IMR-90 (cell line): ENCODE results near the gene COL5A2. TPM values are rescaled to one million over a fixed set of nuclear protein-coding genes. Genes with fewer than 3 reads are reported as not detected.

Experiments
- ATAC-seq: fragments of 200-7000 bp; cut with Tn5 transposase; 2 replicates; pipeline ENCODE4 v1.9.1; 2020; ENCODE audit warnings: low read depth, mild to moderate bottlenecking, moderate library complexity
- BruUV-seq: library from RNA; stranded (reverse); fragments of 400-500 nt; replicated peaks from 2 replicates; lab custom pipeline; 2021; lab: Mats Ljungman, UMichigan
- CTCF ChIA-PET: fragments of 300-600 bp; formaldehyde crosslinking; extraction: SDS; loops from one replicate; lab custom pipeline; 2021; ENCODE audit warnings: antibody characterized with exemption; lab: Yijun Ruan, JAX
- POLR2A ChIA-PET: fragments of 300-600 bp; sonication (Branson Sonifier 250); formaldehyde crosslinking; loops from one replicate; lab custom pipeline; 2022; ENCODE audit warnings: antibody characterized with exemption; ENCODE audit not compliant: unreplicated experiment; lab: Charles Lee
- DNase-seq: peaks from one replicate; pipeline ENCODE4 v3.0.0; 2013
- H2AFZ ChIP-seq: replicated peaks from 2 replicates; pipeline ENCODE3; 2013; ENCODE audit warnings: low read length, mild to moderate bottlenecking; ENCODE audit not compliant: poor library complexity
- H2AK5ac ChIP-seq: 2 replicates; pipeline ENCODE4 v1.6.1; 2013; ENCODE audit warnings: low read depth, low read length, inconsistent platforms
- H2AK9ac ChIP-seq: replicated peaks from 2 replicates; pipeline ENCODE3; 2013; ENCODE audit warnings: mild to moderate bottlenecking, low read depth, low read length, moderate library complexity; ENCODE audit not compliant: poor library complexity
- H2BK120ac ChIP-seq: 2 replicates; pipeline ENCODE4 v1.6.1; 2013; ENCODE audit warnings: low read depth, low read length, inconsistent platforms
- H2BK15ac ChIP-seq: 3 replicates; pipeline ENCODE4 v1.6.1; 2013; ENCODE audit warnings: low read depth, low read length, inconsistent platforms
- H2BK20ac ChIP-seq: 2 replicates; pipeline ENCODE4 v1.6.1; 2013; ENCODE audit warnings: low read depth, mild to moderate bottlenecking, inconsistent platforms, low read length, moderate library complexity
- H2BK5ac ChIP-seq: 2 replicates; pipeline ENCODE4 v1.6.1; 2013; ENCODE audit warnings: mild to moderate bottlenecking, low read depth, low read length, inconsistent platforms; ENCODE audit not compliant: poor library complexity, severe bottlenecking
- H3K14ac ChIP-seq: replicated peaks from 2 replicates; pipeline ENCODE4 v1.6.1; 2013; ENCODE audit warnings: low read depth, low read length, inconsistent platforms
- H3K18ac ChIP-seq: 2 replicates; pipeline ENCODE4 v1.6.1; 2013; ENCODE audit warnings: low read depth, low read length, control low read depth
- H3K23ac ChIP-seq: 2 replicates; pipeline ENCODE4 v1.6.1; 2013; ENCODE audit warnings: low read depth, low read length, inconsistent platforms
- H3K27ac ChIP-seq: 2 replicates; pipeline ENCODE4 v1.5.1; 2013; ENCODE audit warnings: mild to moderate bottlenecking, control low read depth, low read length; ENCODE audit not compliant: insufficient read depth
- H3K27me3 ChIP-seq: 2 replicates; pipeline ENCODE4 v1.6.1; 2013; ENCODE audit warnings: low read length; ENCODE audit not compliant: control insufficient read depth, insufficient read depth
- H3K36me3 ChIP-seq: 2 replicates; pipeline ENCODE4 v1.6.1; 2013; ENCODE audit warnings: low read length, mixed read lengths; ENCODE audit not compliant: control insufficient read depth, insufficient read depth
- H3K4ac ChIP-seq: 2 replicates; pipeline ENCODE4 v1.6.1; 2013; ENCODE audit warnings: low read depth, low read length, inconsistent platforms
- H3K4me1 ChIP-seq: 2 replicates; pipeline ENCODE4 v1.6.1; 2013; ENCODE audit warnings: low read length, mixed read lengths; ENCODE audit not compliant: control insufficient read depth, insufficient read depth
- H3K4me2 ChIP-seq: 2 replicates; pipeline ENCODE4 v1.6.1; 2013; ENCODE audit warnings: low read depth, mild to moderate bottlenecking, control low read depth, low read length, moderate library complexity
- H3K4me3 ChIP-seq: 2 replicates; pipeline ENCODE4 v1.5.1; 2013; ENCODE audit warnings: low read depth, mild to moderate bottlenecking, control low read depth, low read length, moderate library complexity; ENCODE audit not compliant: insufficient read depth
- H3K56ac ChIP-seq: 2 replicates; pipeline ENCODE4 v1.6.1; 2013; ENCODE audit warnings: low read length, inconsistent platforms; ENCODE audit not compliant: insufficient read depth; ENCODE audit errors: extremely low read depth
- H3K79me1 ChIP-seq, 2 experiments: 2 replicates each; pipeline ENCODE4 v1.6.1; 2013; ENCODE audit warnings: low read length in 2 of 2, inconsistent platforms in 1 of 2, low read depth in 1 of 2
- H3K9ac ChIP-seq: 2 replicates; pipeline ENCODE4 v1.6.1; 2013; ENCODE audit warnings: low read depth, low read length, control low read depth
- H3K9me1 ChIP-seq: 2 replicates; pipeline ENCODE4 v1.6.1; 2013; ENCODE audit warnings: low read length, inconsistent platforms; ENCODE audit not compliant: insufficient read depth
- H3K9me3 ChIP-seq: 2 replicates; pipeline ENCODE4 v1.6.1; 2013; ENCODE audit warnings: low read length; ENCODE audit not compliant: control insufficient read depth, insufficient read depth
- H4K20me1 ChIP-seq: 2 replicates; pipeline ENCODE4 v1.6.1; 2013; ENCODE audit warnings: low read length, inconsistent platforms; ENCODE audit not compliant: insufficient read depth
- H4K5ac ChIP-seq: 2 replicates; pipeline ENCODE4 v1.6.1; 2013; ENCODE audit warnings: mild to moderate bottlenecking, low read depth, low read length, control low read depth
- H4K8ac ChIP-seq, 2 experiments: 2 replicates each; pipeline ENCODE4 v1.6.1; 2013; ENCODE audit warnings: low read depth in 2 of 2, low read length in 2 of 2, control low read depth in 1 of 2, inconsistent platforms in 1 of 2
- H4K91ac ChIP-seq: 2 replicates; pipeline ENCODE4 v1.6.1; 2013; ENCODE audit warnings: low read depth, low read length, inconsistent platforms; ENCODE audit not compliant: insufficient read depth
- BHLHE40 ChIP-seq: fragments of 150-350 bp; IDR thresholded peaks from 2 replicates; pipeline ENCODE4 v1.6.1; 2016; ENCODE audit warnings: mild to moderate bottlenecking, low read depth, low read length
- CHD1 ChIP-seq: IDR thresholded peaks from 2 replicates; pipeline ENCODE4 v1.6.1; 2012; ENCODE audit warnings: low read depth, low read length, improper control_type of control experiment
- FOS ChIP-seq: fragments of 150-350 bp; IDR thresholded peaks from 2 replicates; pipeline ENCODE4 v1.6.1; 2016; ENCODE audit warnings: low read depth, low read length
- MAFK ChIP-seq: IDR thresholded peaks from 2 replicates; pipeline ENCODE4 v1.6.1; 2012; ENCODE audit warnings: low read depth, low read length, improper control_type of control experiment
- MAZ ChIP-seq: IDR thresholded peaks from 2 replicates; pipeline ENCODE4 v1.6.1; 2012; ENCODE audit warnings: low read depth, mild to moderate bottlenecking, low read length, improper control_type of control experiment, moderate library complexity, borderline replicate concordance
- MXI1 ChIP-seq: IDR thresholded peaks from 2 replicates; pipeline ENCODE4 v1.6.1; 2012; ENCODE audit warnings: low read depth, mild to moderate bottlenecking, low read length, moderate library complexity, borderline replicate concordance
- NFE2L2 ChIP-seq: fragments of 150-350 bp; IDR thresholded peaks from 2 replicates; pipeline ENCODE4 v1.6.1; 2016; ENCODE audit warnings: low read depth, mild to moderate bottlenecking, low read length
- POLR2A ChIP-seq: IDR thresholded peaks from 2 replicates; pipeline ENCODE4 v1.6.1; 2012; ENCODE audit warnings: mild to moderate bottlenecking, low read depth, low read length
- RAD21 ChIP-seq: IDR thresholded peaks from 2 replicates; pipeline ENCODE4 v1.6.1; 2012; ENCODE audit warnings: low read length, improper control_type of control experiment
- RCOR1 ChIP-seq: IDR thresholded peaks from 2 replicates; pipeline ENCODE4 v1.6.1; 2012; ENCODE audit warnings: mild to moderate bottlenecking, low read length, improper control_type of control experiment; ENCODE audit not compliant: insufficient replicate concordance
- RFX5 ChIP-seq: IDR thresholded peaks from 2 replicates; pipeline ENCODE4 v1.8.0; 2012; ENCODE audit warnings: low read depth, mild to moderate bottlenecking, low read length, moderate library complexity
- SMC3 ChIP-seq: fragments of 150-350 bp; IDR thresholded peaks from 2 replicates; pipeline ENCODE4 v1.6.1; 2016; ENCODE audit warnings: low read depth, mild to moderate bottlenecking, antibody characterized with exemption, low read length, moderate library complexity
- WGBS, 2 experiments: methylation state at CpG; one replicate each; pipeline versions ENCODE4 v1.1.5 to v1.1.7; 2013; ENCODE audit warnings: missing lambda C conversion rate in 2 of 2; ENCODE audit not compliant: insufficient read length in 1 of 2; ENCODE audit errors: extremely low coverage in 2 of 2; 5-methylcytosine and 5-hydroxymethylcytosine counted together
- dilution Hi-C: fragments of 300-500 bp; cut with HindIII; formaldehyde crosslinking; loops from one replicate; pipeline ENCODE4 v1.14.3; 2018; ENCODE audit warnings: low sequenced_read_pairs; ENCODE audit not compliant: unreplicated experiment
- in situ Hi-C: fragments of 300-500 bp; cut with MboI; formaldehyde crosslinking; loops from 3 replicates; pipeline ENCODE4 v1.14.3; 2019; ENCODE audit warnings: low sequenced_read_pairs, inconsistent platforms, mixed read lengths
- intact Hi-C: fragments of 100-400 bp; cut with micrococcal nuclease; formaldehyde crosslinking; loops from 2 replicates; pipeline ENCODE4 v1.10.0; 2022
- polyA plus RNA-seq, 3 experiments: library from polyadenylated mRNA; depleted of rRNA; stranded (reverse); fragments of >200 nt; gene quantifications; 2 replicates each; pipeline ENCODE4 v1.2.3, GENCODE V29; 2012; ENCODE audit warnings: low replicate concordance in 1 of 3
- total RNA-seq: library from RNA; depleted of rRNA; stranded (reverse); fragments of >200 nt; gene quantifications from 2 replicates; pipeline ENCODE4 v1.2.3, GENCODE V29; 2012

Gene COL5A2
- total and polyA plus RNA-seq, 2 of the 4 experiments (the other 2 are of a cell fraction), result 181 to 257 TPM

DNA sequence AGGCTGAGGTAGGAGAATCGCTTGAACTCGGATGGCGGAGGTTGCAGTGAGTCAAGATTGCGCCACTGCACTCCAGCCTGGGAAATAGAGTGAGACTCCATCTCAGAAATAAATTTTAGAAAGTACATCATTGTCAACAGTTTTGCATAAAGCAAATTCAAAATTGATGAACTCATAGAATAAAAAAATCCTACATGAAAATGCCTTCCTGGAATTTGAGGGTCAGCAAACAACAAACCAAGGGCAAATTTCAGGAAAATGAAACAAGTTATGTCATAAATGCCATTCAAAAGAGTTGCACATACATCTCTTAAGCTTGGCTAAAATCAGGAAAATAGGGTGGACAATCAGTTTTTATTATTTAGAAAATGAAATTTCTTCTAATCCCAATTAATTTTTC is 45.1 kb downstream of the COL5A2 start:
- Histone ChIP-seq H2AK9ac (no peak overlapping the region), H3K14ac (no peak overlapping the region), H3K56ac (no peak overlapping the region), H3K36me3 (peaks cover 8% of the 10 kb centered on the region), H3K4ac (no peak overlapping the region), H3K23ac (no peak overlapping the region), H4K8ac (no peak overlapping the region), H3K4me2 (no peak overlapping the region), H4K5ac (no peak overlapping the region), H4K20me1 (peaks cover 28% of the 10 kb centered on the region), H3K27ac (no peak overlapping the region), H2BK5ac (no peak overlapping the region), H3K18ac (no peak overlapping the region), H3K79me1 (peaks cover 3 to 36% of the 10 kb centered on the region in 2 experiments; a peak in 3 of 4 replicates), H2BK20ac (no peak overlapping the region), H4K91ac (no peak overlapping the region), H2BK15ac (no peak overlapping the region), H3K9ac (no peak overlapping the region), H3K4me3 (no peak overlapping the region), H3K27me3 (no peaks in the 10 kb centered on the region), H2AFZ (no peak overlapping the region), H3K4me1 (peaks cover 8% of the 10 kb centered on the region), H2AK5ac (no peak overlapping the region), H3K9me1 (peaks cover 3% of the 10 kb centered on the region; the same call in 1 of the 2 replicates), H3K9me3 (no peaks in the 10 kb centered on the region), H2BK120ac (no peak overlapping the region)
- in situ Hi-C loops, result no loop called here
- BruUV-seq, result no TSS peak
- ChIA-PET CTCF (interaction anchor here (0.6 to 1.4 kb wide), 2 partner anchors 16 to 630 kb away, joined by 4 to 10 read pairs; no protein-coding TSS in a partner anchor), POLR2A (no interaction called here)
- ATAC-seq (no peak), DNase-seq (no peak)
- TF ChIP-seq RCOR1 (no peak), CHD1 (no peak), MXI1 (no peak), NFE2L2 (no peak), BHLHE40 (no peak), SMC3 (no peak), MAFK (no peak), POLR2A (no peak), RFX5 (no peak), RAD21 (no peak), FOS (no peak), MAZ (no peak)
- intact Hi-C loops, result no loop called here
- no CpG with 5 or more reads among the region's 4 CpGs for WGBS, 2 experiments
- dilution Hi-C loops, result no loop called here
